K562 (cell line): ENCODE data around the gene KCTD13. TPM values are rescaled to one million over a fixed set of nuclear protein-coding genes. Genes with fewer than 3 reads are reported as not detected.
A peak's percentile ranks its signal among the peaks of the same experiment; 100 is the strongest.

Experiments
- MED1 ChIP-seq: sonication (generic); formaldehyde crosslinking; IDR thresholded peaks from 2 replicates; pipeline ENCODE4 v1.8.1; 2023; ENCODE audit warnings: missing genetic modification reagents, borderline replicate concordance
- NR4A1 ChIP-seq, 2 experiments: fragments of 250-450 bp in 1 of 2; fragments of 450-650 bp in 1 of 2; sonication (Bioruptor Pico) in 1 of 2; IDR thresholded peaks; 2 replicates each; pipeline versions ENCODE4 v1.4.0 to v1.6.1; 2016 to 2020; ENCODE audit warnings: mild to moderate bottlenecking in 2 of 2, missing compliant biosample characterization in 1 of 2, missing genetic modification characterization in 1 of 2, moderate library complexity in 1 of 2
- ZBTB11 ChIP-seq, 3 experiments: fragments of 200-800 bp in 1 of 3; fragments of 250-450 bp in 1 of 3; fragments of 450-650 bp in 1 of 3; sonication (Bioruptor Pico) in 1 of 3; sonication (Bioruptor generic) in 1 of 3; formaldehyde crosslinking in 1 of 3; IDR thresholded peaks; 2 replicates each; pipeline versions ENCODE4 v1.6.1 to v1.8.0; 2016 to 2022; ENCODE audit warnings: mild to moderate bottlenecking in 2 of 3, missing genetic modification characterization in 2 of 3, missing compliant biosample characterization in 1 of 3, moderate library complexity in 1 of 3
- polyA plus RNA-seq, 8 experiments: library from polyadenylated mRNA; depleted of rRNA in 4 of 8; stranded (reverse) in 5 of 8; unstranded in 3 of 8; fragments of >200 nt; fragmentation: Nextera tagmentation in 2 of 8; fragmentation: Illumina TruSeq in 1 of 8; extraction: Ambion mirVana in 2 of 8; extraction: Trizol in 1 of 8; gene quantifications; 2 replicates each; pipeline versions ENCODE4 v1.2.1 to v1.2.3, GENCODE V29; 2011 to 2014; ENCODE audit warnings: inconsistent platforms in 1 of 8, missing spikeins in 1 of 8
- total RNA-seq, 7 experiments: library from RNA; depleted of rRNA in 6 of 7; stranded (reverse); fragments of >200 nt in 6 of 7; fragmentation: Illumina TruSeq in 2 of 7; extraction: Trizol in 2 of 7; gene quantifications; 2 replicates each; pipeline versions ENCODE4 v1.2.1 to v1.2.3, GENCODE V29; 2011 to 2021; ENCODE audit warnings: low replicate concordance in 1 of 7
- TF ChIP-seq, protein P1 (sequence below): sonication (generic); formaldehyde crosslinking; IDR thresholded peaks from 2 replicates; pipeline ENCODE4 v1.8.0; 2023; ENCODE audit warnings: missing genetic modification reagents, mild to moderate bottlenecking, borderline replicate concordance
- TF ChIP-seq, protein P2 (sequence below), 2 experiments: fragments of 450-650 bp; formaldehyde crosslinking in 1 of 2; IDR thresholded peaks; 2 replicates each; pipeline versions ENCODE4 v1.4.0 to v1.6.1; 2014 to 2020; ENCODE audit warnings: mild to moderate bottlenecking in 2 of 2, borderline replicate concordance in 1 of 2, low read depth in 1 of 2

KCTD13 gene
- total and polyA plus RNA-seq, 9 of the 15 experiments (the other 6 are each of a cell fraction or from before 2014, with no cell fraction given) = 1.0 to 20.6 (median 9.8) TPM

DNA sequence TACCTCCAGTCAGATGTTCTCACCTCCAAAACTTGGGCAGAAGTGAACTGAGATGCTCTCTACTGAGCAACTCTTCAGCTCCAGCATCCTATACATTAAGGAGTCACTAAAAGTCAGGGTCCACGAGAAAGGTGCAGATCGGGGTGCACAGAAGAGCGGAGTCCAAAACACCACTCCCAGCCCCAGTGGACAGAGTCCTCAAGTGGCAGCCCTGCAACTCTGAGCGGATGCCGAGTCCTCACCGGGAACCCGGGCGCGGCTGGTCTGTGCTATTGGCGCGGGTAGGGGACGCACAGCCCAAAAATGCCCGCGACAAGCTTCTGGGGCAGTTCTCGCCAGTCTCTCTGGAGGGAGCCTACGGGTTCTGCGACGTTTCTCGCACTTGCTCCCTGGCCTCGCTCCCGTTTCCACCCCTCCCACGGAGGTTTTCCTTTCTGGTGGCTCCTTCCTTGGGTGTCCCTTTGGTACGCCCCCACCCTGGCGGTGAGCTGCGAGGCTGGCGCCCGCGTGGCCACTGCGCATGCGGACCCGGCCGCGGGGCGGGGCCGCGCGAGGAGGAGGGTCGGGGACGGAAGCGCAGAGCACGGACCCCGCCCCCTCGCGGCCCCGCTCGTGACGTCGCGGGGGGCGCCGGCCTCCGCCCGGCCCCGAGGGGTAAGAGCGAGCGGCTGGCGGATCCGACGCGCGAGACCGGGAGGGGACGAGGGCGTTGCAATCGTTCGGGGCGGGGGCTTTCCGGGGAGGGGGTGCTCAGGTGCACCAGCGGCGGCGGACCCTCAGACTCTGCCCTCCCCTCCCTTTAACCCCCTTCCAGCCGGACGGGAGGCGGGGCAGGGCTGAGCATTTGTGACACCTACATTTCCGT, 35.7 kb upstream of the KCTD13 start, which contains the start of gene TMEM219 (continued):
- TF ChIP-seq, protein P1, sequence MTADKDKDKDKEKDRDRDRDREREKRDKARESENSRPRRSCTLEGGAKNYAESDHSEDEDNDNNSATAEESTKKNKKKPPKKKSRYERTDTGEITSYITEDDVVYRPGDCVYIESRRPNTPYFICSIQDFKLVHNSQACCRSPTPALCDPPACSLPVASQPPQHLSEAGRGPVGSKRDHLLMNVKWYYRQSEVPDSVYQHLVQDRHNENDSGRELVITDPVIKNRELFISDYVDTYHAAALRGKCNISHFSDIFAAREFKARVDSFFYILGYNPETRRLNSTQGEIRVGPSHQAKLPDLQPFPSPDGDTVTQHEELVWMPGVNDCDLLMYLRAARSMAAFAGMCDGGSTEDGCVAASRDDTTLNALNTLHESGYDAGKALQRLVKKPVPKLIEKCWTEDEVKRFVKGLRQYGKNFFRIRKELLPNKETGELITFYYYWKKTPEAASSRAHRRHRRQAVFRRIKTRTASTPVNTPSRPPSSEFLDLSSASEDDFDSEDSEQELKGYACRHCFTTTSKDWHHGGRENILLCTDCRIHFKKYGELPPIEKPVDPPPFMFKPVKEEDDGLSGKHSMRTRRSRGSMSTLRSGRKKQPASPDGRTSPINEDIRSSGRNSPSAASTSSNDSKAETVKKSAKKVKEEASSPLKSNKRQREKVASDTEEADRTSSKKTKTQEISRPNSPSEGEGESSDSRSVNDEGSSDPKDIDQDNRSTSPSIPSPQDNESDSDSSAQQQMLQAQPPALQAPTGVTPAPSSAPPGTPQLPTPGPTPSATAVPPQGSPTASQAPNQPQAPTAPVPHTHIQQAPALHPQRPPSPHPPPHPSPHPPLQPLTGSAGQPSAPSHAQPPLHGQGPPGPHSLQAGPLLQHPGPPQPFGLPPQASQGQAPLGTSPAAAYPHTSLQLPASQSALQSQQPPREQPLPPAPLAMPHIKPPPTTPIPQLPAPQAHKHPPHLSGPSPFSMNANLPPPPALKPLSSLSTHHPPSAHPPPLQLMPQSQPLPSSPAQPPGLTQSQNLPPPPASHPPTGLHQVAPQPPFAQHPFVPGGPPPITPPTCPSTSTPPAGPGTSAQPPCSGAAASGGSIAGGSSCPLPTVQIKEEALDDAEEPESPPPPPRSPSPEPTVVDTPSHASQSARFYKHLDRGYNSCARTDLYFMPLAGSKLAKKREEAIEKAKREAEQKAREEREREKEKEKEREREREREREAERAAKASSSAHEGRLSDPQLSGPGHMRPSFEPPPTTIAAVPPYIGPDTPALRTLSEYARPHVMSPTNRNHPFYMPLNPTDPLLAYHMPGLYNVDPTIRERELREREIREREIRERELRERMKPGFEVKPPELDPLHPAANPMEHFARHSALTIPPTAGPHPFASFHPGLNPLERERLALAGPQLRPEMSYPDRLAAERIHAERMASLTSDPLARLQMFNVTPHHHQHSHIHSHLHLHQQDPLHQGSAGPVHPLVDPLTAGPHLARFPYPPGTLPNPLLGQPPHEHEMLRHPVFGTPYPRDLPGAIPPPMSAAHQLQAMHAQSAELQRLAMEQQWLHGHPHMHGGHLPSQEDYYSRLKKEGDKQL (CRISPR knock-in tag) = no peak
- TF ChIP-seq ZBTB11 (CRISPR knock-in tag; IDR thresholded peaks at IDR 0.05) (peak in 1 of 3 experiments; percentile 70; a peak in 2 of 6 replicates), NR4A1 (CRISPR knock-in tag; IDR thresholded peaks at IDR 0.05) (no peak), NR4A1 (tag; IDR thresholded peaks at IDR 0.05) (no peak), MED1 (CRISPR knock-in tag) (no peak)
- TF ChIP-seq, protein P2, sequence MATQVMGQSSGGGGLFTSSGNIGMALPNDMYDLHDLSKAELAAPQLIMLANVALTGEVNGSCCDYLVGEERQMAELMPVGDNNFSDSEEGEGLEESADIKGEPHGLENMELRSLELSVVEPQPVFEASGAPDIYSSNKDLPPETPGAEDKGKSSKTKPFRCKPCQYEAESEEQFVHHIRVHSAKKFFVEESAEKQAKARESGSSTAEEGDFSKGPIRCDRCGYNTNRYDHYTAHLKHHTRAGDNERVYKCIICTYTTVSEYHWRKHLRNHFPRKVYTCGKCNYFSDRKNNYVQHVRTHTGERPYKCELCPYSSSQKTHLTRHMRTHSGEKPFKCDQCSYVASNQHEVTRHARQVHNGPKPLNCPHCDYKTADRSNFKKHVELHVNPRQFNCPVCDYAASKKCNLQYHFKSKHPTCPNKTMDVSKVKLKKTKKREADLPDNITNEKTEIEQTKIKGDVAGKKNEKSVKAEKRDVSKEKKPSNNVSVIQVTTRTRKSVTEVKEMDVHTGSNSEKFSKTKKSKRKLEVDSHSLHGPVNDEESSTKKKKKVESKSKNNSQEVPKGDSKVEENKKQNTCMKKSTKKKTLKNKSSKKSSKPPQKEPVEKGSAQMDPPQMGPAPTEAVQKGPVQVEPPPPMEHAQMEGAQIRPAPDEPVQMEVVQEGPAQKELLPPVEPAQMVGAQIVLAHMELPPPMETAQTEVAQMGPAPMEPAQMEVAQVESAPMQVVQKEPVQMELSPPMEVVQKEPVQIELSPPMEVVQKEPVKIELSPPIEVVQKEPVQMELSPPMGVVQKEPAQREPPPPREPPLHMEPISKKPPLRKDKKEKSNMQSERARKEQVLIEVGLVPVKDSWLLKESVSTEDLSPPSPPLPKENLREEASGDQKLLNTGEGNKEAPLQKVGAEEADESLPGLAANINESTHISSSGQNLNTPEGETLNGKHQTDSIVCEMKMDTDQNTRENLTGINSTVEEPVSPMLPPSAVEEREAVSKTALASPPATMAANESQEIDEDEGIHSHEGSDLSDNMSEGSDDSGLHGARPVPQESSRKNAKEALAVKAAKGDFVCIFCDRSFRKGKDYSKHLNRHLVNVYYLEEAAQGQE (IDR thresholded peaks at IDR 0.05; ENCODE audit: borderline replicate concordance) = peak; percentile 46; the same call in 1 of the 2 replicates
- TF ChIP-seq, protein P2 (CRISPR knock-in tag; IDR thresholded peaks at IDR 0.05; ENCODE audit: low read depth) = no peak; the same call in 1 of the 2 replicates
